Measurements from ENCODE around the gene KCNH5. TPM values are rescaled to one million over a fixed set of nuclear protein-coding genes. Genes with fewer than 3 reads are reported as not detected.

KCNH5 gene
- total RNA-seq, 2 donors from 2014 or later, result not detected

- Mint-ChIP-seq H3K36me3 (no peaks in the 10 kb centered on the region), H3K27ac (no peak overlapping the region), H3K9me3 (peaks cover 0 to 5% of the 10 kb centered on the region in 2 donors)
- DNase-seq (ENCODE audit: low spot score in 2 of 2) (no peak), ATAC-seq (no peak)
Observed at GRCh38 chr14:62654641-62655040, 390.6 kb downstream of the KCNH5 start.

Other genes with a start within 250 kb of the KCNH5 start
- gene RHOJ, start 159.0 kb upstream of the KCNH5 start, total RNA-seq, result not detected

All from activated naive CD4-positive, alpha-beta T cell treated with anti-CD3 and anti-CD28 coated beads, Interleukin-2, amount 50 U/mL, for 72 hours (primary cell).